ENCODE results near the gene TWF1. TPM values are rescaled to one million over a fixed set of nuclear protein-coding genes. Genes with fewer than 3 reads are reported as not detected.
"Not testable (repeated sequence)": the region's sequence is repeated elsewhere in the genome, so short reads cannot be mapped to it uniquely, and the experiment has no call there.

TWF1 gene
- total RNA-seq (2022): 104 and 105 TPM in 2 replicates
- percentile 93 among the genes with signal in this experiment for Bru-seq, nascent RNA
- percentile 99 among the genes with signal in this experiment for BruChase-seq, experiment 1, labeled RNA remaining after a 6-hour chase
- BruChase-seq, experiment 2, labeled RNA remaining after a 2-hour chase: percentile 96 among the genes with signal in this experiment
- long read RNA-seq, transcript TWF1-201 (9 exons, 3,045 nt): major isoform, 283 of 324 reads
- long read RNA-seq, partial matches to known transcripts: 4 of 324 reads
- long read RNA-seq, other reads (novel, unspliced or antisense): 32 of 324 reads

GRCh38 chr12:43805860-43806736, at the start of gene TWF1:
TWF1 (minus strand) TSS chr12:43806317; CDS start chr12:43806245, 72 bp downstream.
- POLR2A ChIA-PET: interaction anchor here (0.8 to 8.8 kb wide), 35 partner anchors 9 to 1481 kb away, joined by 3 to 152 read pairs (median 4); partner anchors contain the start of genes IRAK4, PPHLN1, PUS7L and TMEM117
- Mint-ChIP-seq H3K4me1 (ENCODE audit: insufficient read depth, unreplicated experiment) (peaks cover 7% of the 10 kb centered on the region), H3K27me3 (ENCODE audit: insufficient read depth, unreplicated experiment) (no peaks in the 10 kb centered on the region), H3K4me3 (ENCODE audit: unreplicated experiment) (peak within 1 kb of the TSS; percentile 86), H3K36me3 (ENCODE audit: insufficient read depth, unreplicated experiment) (peaks cover 26% of the 10 kb centered on the region), H3K9me3 (ENCODE audit: unreplicated experiment) (no peaks in the 10 kb centered on the region), H3K27ac (ENCODE audit: low read depth, unreplicated experiment) (peak within 1 kb of the TSS; percentile 98)
- DNase-seq (ENCODE audit: unreplicated experiment): peak; percentile 75
- CTCF ChIA-PET: interaction anchor here (0.7 to 5.2 kb wide), 12 partner anchors 11 to 79 kb away, joined by 3 to 45 read pairs (median 3); no protein-coding TSS in a partner anchor
- TF ChIP-seq CTCF (IDR thresholded peaks at IDR 0.05; ENCODE audit: unreplicated experiment): peak; percentile 28
- intact Hi-C loops (cut with micrococcal nuclease): loop anchor here (1.0 to 2.0 kb wide), 3 partner anchors 30 to 76 kb away; partner anchors contain the start of genes IRAK4, PUS7L and TMEM117
- no TSS peak for BruUV-seq (replicated peaks)

- peaks cover 11% of the 10 kb centered on the region for H3K4me1 Mint-ChIP-seq (ENCODE audit: insufficient read depth, unreplicated experiment)
- no peak for TF ChIP-seq CTCF (IDR thresholded peaks at IDR 0.05; ENCODE audit: unreplicated experiment)
- no peaks in the 10 kb centered on the region for H3K27me3 Mint-ChIP-seq (ENCODE audit: insufficient read depth, unreplicated experiment)
- no peak overlapping the region for H3K4me3 Mint-ChIP-seq (ENCODE audit: unreplicated experiment)
- no peaks in the 10 kb centered on the region for H3K36me3 Mint-ChIP-seq (ENCODE audit: insufficient read depth, unreplicated experiment)
- ChIA-PET CTCF (interaction anchor here (0.8 to 1.8 kb wide), 4 partner anchors 12 to 42 kb away, joined by 3 to 10 read pairs (median 4); no protein-coding TSS in a partner anchor), POLR2A (interaction anchor here (0.6 to 1.9 kb wide), 2 partner anchors 47 to 1877 kb away, joined by 3 to 6 read pairs; partner anchors contain the start of gene TWF1)
- BruUV-seq (replicated peaks): no TSS peak
- intact Hi-C loops (cut with micrococcal nuclease): no loop called here
- no peak for DNase-seq (ENCODE audit: unreplicated experiment)
- peaks cover 7% of the 10 kb centered on the region for H3K9me3 Mint-ChIP-seq (ENCODE audit: unreplicated experiment)
- H3K27ac Mint-ChIP-seq (ENCODE audit: low read depth, unreplicated experiment): no peak overlapping the region
These were observed 46.6 kb upstream of the TWF1 start for GRCh38 chr12:43852744-43853143.

- Mint-ChIP-seq H3K36me3 (ENCODE audit: insufficient read depth, unreplicated experiment) (no peaks in the 10 kb centered on the region), H3K4me3 (ENCODE audit: unreplicated experiment) (no peak overlapping the region), H3K27me3 (ENCODE audit: insufficient read depth, unreplicated experiment) (no peaks in the 10 kb centered on the region), H3K4me1 (ENCODE audit: insufficient read depth, unreplicated experiment) (peaks cover 26% of the 10 kb centered on the region), H3K27ac (ENCODE audit: low read depth, unreplicated experiment) (no peak overlapping the region), H3K9me3 (ENCODE audit: unreplicated experiment) (peaks cover 7% of the 10 kb centered on the region)
- no TSS peak for BruUV-seq (replicated peaks)
- intact Hi-C loops (cut with micrococcal nuclease): no loop called here
- TF ChIP-seq CTCF (IDR thresholded peaks at IDR 0.05; ENCODE audit: unreplicated experiment): no peak
- no peak for DNase-seq (ENCODE audit: unreplicated experiment)
- ChIA-PET CTCF (interaction anchor here (0.7 to 1.2 kb wide), 2 partner anchors 8 to 33 kb away, joined by 3 to 5 read pairs; no protein-coding TSS in a partner anchor), POLR2A (interaction anchor here (0.8 to 2.3 kb wide), 4 partner anchors 11 to 89 kb away, joined by 3 to 15 read pairs (median 4); partner anchors contain the start of gene TWF1)
These were observed 42.7 kb upstream of the TWF1 start for GRCh38 chr12:43848786-43849185.

- H3K9me3 Mint-ChIP-seq (ENCODE audit: unreplicated experiment): peaks cover 7% of the 10 kb centered on the region
- intact Hi-C loops (cut with micrococcal nuclease): no loop called here
- no peaks in the 10 kb centered on the region for H3K27me3 Mint-ChIP-seq (ENCODE audit: insufficient read depth, unreplicated experiment)
- DNase-seq (ENCODE audit: unreplicated experiment): no peak
- H3K4me1 Mint-ChIP-seq (ENCODE audit: insufficient read depth, unreplicated experiment): peaks cover 26% of the 10 kb centered on the region
- BruUV-seq (replicated peaks): no TSS peak
- no peak overlapping the region for H3K27ac Mint-ChIP-seq (ENCODE audit: low read depth, unreplicated experiment)
- no peaks in the 10 kb centered on the region for H3K36me3 Mint-ChIP-seq (ENCODE audit: insufficient read depth, unreplicated experiment)
- no peak for TF ChIP-seq CTCF (IDR thresholded peaks at IDR 0.05; ENCODE audit: unreplicated experiment)
- H3K4me3 Mint-ChIP-seq (ENCODE audit: unreplicated experiment): no peak overlapping the region
- CTCF ChIA-PET: interaction anchor here (1.2 to 1.5 kb wide), 2 partner anchors 13 to 34 kb away, joined by 4 to 5 read pairs; partner anchors contain the start of gene TMEM117
- POLR2A ChIA-PET: interaction anchor here (0.6 to 2.3 kb wide), 4 partner anchors 12 to 69 kb away, joined by 3 to 15 read pairs (median 5); partner anchors contain the start of genes TMEM117 and TWF1
These were observed 42.0 kb upstream of the TWF1 start for GRCh38 chr12:43848226-43848507.

- BruUV-seq (replicated peaks); H3K27me3 Mint-ChIP-seq (ENCODE audit: insufficient read depth, unreplicated experiment); intact Hi-C loops (cut with micrococcal nuclease); H3K9me3 Mint-ChIP-seq (ENCODE audit: unreplicated experiment); H3K4me3 Mint-ChIP-seq (ENCODE audit: unreplicated experiment); H3K36me3 Mint-ChIP-seq (ENCODE audit: insufficient read depth, unreplicated experiment): not testable (repeated sequence)
- ChIA-PET CTCF (interaction anchor here (0.7 to 1.5 kb wide), 6 partner anchors 12 to 44 kb away, joined by 3 to 5 read pairs (median 3); partner anchors contain the start of gene TMEM117), POLR2A (interaction anchor here (0.6 to 2.3 kb wide), 6 partner anchors 10 to 69 kb away, joined by 3 to 15 read pairs (median 4); partner anchors contain the start of genes TMEM117 and TWF1)
- Mint-ChIP-seq H3K27ac (ENCODE audit: low read depth, unreplicated experiment) (peak overlapping the region; percentile 68), H3K4me1 (ENCODE audit: insufficient read depth, unreplicated experiment) (peaks cover 26% of the 10 kb centered on the region)
- peak; percentile 11 for DNase-seq (ENCODE audit: unreplicated experiment)
These were observed 41.5 kb upstream of the TWF1 start for GRCh38 chr12:43847425-43848225.

Data from MCF 10A (cell line).